Activated CD4-positive, alpha-beta T cell treated with anti-CD3 and anti-CD28 coated beads, Interleukin-2, amount 10 ng/mL, durations not matched to agents 24 days and 14 days (primary cell): ENCODE measurements around the gene ITGB7. TPM values are rescaled to one million over a fixed set of nuclear protein-coding genes. Genes with fewer than 3 reads are reported as not detected.

ENCODE experiments used
- DNase-seq: peaks from one replicate; pipeline ENCODE4 v3.0.0; 2022
- H3K27ac Mint-ChIP-seq: one replicate; pipeline ENCODE4 v1.8.0; 2022; ENCODE audit warnings: mild to moderate bottlenecking, mixed read lengths
- H3K27me3 Mint-ChIP-seq: one replicate; pipeline ENCODE4 v1.8.0; 2022; ENCODE audit warnings: mixed read lengths
- H3K36me3 Mint-ChIP-seq: one replicate; pipeline ENCODE4 v1.8.0; 2022; ENCODE audit warnings: low read depth, mild to moderate bottlenecking, mixed read lengths
- H3K4me1 Mint-ChIP-seq: one replicate; pipeline ENCODE4 v1.8.0; 2021; ENCODE audit warnings: mixed read lengths
- H3K4me3 Mint-ChIP-seq: one replicate; pipeline ENCODE4 v1.8.0; 2022; ENCODE audit warnings: mild to moderate bottlenecking, moderate library complexity, mixed read lengths
- H3K9me3 Mint-ChIP-seq: one replicate; pipeline ENCODE4 v1.8.0; 2021; ENCODE audit warnings: mixed read lengths
- intact Hi-C: fragments of 100-400 bp; cut with micrococcal nuclease; formaldehyde crosslinking; loops from one replicate; pipeline ENCODE4 v1.15.1; 2023
- total RNA-seq: library from RNA; stranded (reverse); gene quantifications from 2 replicates; pipeline ENCODE4 v1.2.3, GENCODE V29; 2022

ITGB7 gene
- total RNA-seq, 1 donor from 2014 or later = 239 TPM

DNA sequence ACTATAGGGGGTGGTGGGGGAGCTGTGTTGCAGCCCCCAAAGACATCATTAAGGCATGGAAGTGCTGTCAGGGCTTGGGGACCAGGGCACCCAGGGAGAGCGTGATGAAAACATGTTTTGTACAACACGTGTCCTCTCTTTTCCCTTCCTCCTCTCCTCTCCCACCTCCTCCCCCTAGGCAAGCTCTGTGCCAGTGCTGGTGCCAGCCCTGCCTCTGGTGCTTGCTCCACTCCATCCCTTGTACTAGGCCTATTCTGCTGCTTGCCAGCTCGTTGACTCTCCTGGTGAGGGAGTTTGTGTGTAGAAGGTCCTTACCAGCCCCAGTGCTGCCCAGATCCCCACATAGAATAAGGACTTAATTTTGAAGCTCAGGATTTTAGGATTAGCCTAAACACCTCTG is 28.1 kb upstream of the ITGB7 start:
- H3K4me3 Mint-ChIP-seq = peak overlapping the region; percentile 42
- peaks cover 47% of the 10 kb centered on the region for H3K4me1 Mint-ChIP-seq
- H3K9me3 Mint-ChIP-seq = no peaks in the 10 kb centered on the region
- no peaks in the 10 kb centered on the region for H3K36me3 Mint-ChIP-seq
- DNase-seq = no peak
- H3K27me3 Mint-ChIP-seq = no peaks in the 10 kb centered on the region
- H3K27ac Mint-ChIP-seq = peak overlapping the region; percentile 69
- intact Hi-C loops = no loop called here

DNA sequence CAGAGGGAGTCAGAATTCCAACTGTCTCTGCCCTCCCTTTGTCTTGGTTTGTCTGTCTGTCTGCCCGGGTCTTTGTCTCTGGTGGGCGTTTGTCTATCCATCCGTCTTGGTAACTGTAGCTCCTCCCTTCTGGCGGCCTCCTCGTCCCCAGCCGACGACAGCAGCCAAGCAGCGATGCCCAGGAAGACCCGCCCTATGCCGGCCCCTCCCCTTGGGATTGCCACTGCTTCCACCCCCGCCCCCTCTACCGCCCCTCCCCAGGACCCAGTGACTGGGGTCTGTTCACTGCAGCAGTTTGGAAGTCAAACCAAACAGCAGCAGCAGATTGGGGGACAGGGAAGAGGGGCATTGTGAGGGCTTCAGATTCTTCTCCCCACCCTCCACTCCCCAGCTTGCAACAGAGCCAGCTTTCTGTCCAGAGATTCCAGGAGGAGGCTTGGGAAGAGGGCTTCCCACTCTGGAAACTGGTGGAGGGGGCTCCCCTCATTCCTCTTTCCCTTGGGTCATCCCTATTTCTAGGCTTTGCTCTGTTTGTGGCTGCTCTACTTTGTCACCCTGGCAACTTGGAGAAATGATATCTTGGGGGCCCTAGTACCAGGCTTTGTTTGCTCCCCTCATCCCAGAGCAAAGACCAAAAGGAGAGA is 27.3 kb upstream of the ITGB7 start:
- Mint-ChIP-seq H3K27ac (no peak overlapping the region), H3K36me3 (no peaks in the 10 kb centered on the region), H3K27me3 (no peaks in the 10 kb centered on the region), H3K4me1 (peaks cover 52% of the 10 kb centered on the region), H3K4me3 (peak overlapping the region; percentile 31), H3K9me3 (no peaks in the 10 kb centered on the region)
- DNase-seq = no peak
- intact Hi-C loops = no loop called here

DNA sequence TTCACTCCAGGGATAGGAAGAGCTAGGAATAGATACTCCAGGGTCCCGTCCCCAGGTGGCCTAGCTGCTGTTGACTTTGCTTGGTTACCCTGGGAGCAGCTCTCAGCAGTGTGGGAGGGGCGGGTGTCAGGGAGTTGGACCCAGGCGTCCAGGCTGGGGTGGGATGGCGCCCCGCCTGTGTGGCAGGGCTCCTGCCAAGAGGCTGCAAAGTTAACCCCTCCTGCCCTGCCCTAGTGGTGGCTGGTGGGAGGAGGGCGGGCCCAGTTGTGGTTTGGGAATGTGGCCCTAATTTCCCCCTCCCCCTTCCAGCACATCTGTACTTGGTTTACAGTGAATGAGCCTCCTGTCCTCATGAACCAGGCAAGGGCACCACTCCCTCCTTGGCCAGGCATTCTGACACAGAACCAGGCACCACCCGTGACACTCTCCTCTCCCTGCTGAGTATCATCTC is 26.6 kb upstream of the ITGB7 start:
- intact Hi-C loops = loop anchor here (2.0 kb wide), 1 partner anchor 17 kb away; no protein-coding TSS in a partner anchor
- Mint-ChIP-seq H3K27ac (peak overlapping the region; percentile 85), H3K4me1 (peaks cover 55% of the 10 kb centered on the region), H3K27me3 (no peaks in the 10 kb centered on the region), H3K9me3 (no peaks in the 10 kb centered on the region), H3K4me3 (peak overlapping the region; percentile 31), H3K36me3 (no peaks in the 10 kb centered on the region)
- no peak for DNase-seq

DNA sequence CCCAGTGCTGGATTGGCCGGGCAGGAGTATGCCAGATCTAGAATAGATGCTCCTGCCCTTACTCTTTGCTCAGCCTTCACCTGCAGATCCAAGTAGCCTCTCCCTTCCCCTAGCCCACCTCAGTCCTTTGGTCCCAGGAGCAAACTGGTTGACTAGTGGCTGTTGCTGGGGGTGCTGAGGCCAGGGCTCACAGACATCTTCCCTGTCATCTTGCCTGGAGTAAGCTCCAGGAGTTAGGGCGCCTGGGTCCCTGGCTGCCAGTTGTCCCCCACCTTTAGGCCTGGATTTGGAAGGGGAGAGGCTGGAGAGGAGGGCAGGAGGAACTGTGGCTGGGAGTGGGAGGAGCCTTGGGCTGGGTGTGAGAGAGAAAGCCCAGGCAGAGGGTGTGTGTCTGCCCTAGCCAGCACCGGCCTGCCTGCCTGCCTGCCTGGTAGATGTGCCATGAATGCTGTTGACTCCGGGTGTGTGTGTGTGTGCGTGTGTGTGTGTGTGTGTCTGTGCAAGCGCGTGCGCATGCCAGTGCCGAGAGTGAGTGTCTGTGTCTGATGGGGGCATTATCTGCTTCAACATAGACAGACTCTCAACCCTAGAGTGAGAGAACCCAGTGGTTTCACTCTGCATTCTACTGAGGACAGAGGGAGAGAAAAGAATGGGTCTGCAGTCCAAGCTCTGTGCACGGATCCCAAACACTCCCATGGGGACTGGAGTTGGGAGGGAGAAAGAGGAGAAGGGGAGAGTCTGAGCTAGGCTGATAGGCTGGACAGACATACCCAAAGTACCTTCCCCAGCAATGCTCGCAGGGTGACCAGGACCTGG is 25.8 kb upstream of the ITGB7 start:
- intact Hi-C loops = loop anchor here (1.0 to 2.0 kb wide), 2 partner anchors 12 to 18 kb away; no protein-coding TSS in a partner anchor
- DNase-seq = peak; percentile 82
- Mint-ChIP-seq H3K9me3 (no peaks in the 10 kb centered on the region), H3K27me3 (no peaks in the 10 kb centered on the region), H3K4me1 (peaks cover 61% of the 10 kb centered on the region), H3K27ac (peak overlapping the region; percentile 85), H3K4me3 (peak overlapping the region; percentile 82), H3K36me3 (peaks cover 3% of the 10 kb centered on the region)

DNA sequence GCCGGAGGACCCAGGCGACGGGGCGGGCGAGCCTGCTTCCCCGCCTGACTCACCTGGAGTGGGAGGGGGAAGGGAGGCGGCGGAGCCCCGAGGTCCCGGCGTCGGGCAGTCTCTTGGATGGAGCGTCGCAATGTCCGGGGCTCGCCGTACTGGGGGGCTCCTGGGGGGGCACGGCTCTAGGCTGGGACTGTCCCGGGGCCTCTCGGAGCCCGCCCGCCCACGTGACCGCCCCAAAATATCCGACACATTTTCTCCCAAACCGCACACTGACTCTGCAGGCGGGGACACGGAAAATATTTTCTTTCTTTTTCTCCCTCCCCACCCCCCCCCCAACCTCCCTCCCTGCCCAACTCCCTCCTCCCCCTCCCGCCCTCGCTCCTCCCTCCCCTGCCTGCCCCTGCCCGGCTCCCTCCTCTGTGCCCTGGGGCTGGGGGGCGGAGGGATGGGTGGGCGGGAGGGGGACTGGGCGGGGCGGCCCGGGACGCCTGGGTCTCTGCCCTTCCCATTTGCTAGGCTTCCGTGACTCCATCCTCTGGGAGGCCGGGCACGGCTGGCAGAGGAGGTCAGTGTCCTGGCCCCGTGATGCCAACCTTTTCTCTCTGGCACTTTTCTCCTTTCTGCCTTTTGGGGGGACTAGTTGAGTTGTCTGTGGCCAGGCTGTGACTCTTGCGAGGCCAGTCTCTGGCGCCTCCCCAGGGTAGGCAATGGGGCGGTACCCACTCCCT is 25.0 kb upstream of the ITGB7 start, which contains the start of gene RARG:
Gene RARG (minus strand): TSS at position 289 of the 725 bp plus-strand sequence. CDS start 4,664 bp downstream, outside the sequence.
- Mint-ChIP-seq H3K4me1 (peaks cover 61% of the 10 kb centered on the region), H3K27ac (peak within 1 kb of the TSS; percentile 85), H3K4me3 (peak within 1 kb of the TSS; percentile 82), H3K9me3 (no peaks in the 10 kb centered on the region), H3K36me3 (peaks cover 4% of the 10 kb centered on the region), H3K27me3 (no peaks in the 10 kb centered on the region)
- intact Hi-C loops = loop anchor here (1.0 to 2.0 kb wide), 2 partner anchors 11 to 19 kb away; no protein-coding TSS in a partner anchor
- DNase-seq = peak; percentile 87

DNA sequence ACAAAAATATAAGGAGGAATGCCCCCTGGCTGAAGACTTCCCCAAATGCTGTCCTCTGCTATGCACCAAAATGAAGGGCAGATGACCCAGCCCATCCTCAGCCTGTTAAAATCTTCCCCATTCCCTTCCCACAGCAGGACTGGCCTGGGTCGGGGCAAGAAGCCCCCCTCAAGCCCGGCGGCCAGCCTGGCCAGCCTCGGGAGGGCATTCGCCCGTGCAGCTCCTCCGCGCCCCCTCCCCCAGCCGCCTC is 24.5 kb upstream of the ITGB7 start:
- peaks cover 60% of the 10 kb centered on the region for H3K4me1 Mint-ChIP-seq

DNA sequence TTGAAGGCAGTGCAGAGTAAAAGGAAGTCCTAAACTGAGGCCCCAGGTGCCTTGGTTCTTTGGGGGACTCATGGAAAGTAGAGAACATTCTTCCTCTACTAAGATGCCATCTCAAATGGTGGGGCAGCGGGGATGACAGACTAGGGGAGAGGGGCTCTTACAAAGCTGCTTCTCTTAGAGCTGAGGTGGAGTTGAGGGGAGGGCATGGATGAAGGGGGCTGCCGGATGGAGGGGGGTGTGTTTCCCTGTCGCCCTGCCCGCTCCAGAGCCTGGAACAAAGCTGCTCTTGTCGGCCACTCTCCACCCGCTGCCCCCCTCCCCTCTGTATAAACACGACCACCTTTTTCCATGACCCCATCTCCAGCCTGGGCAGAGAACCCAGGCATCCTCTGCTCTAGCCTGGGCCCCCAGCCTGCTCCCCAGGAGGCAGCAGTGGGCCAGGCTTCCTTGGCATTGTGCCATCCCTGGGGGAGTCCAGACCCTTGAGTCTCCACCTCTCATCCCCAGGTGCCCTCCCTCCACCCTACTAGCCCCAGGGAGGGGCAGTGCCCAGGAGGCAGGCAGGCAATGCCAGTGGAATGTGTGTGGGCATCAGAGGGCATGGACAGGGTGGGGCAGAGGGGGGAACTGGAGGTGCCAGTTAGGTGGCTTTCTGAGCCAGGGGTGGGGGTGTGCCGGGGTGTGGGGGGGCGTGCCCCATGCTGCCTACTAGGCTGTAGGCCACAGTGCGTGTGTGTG is 23.2 kb upstream of the ITGB7 start:
- intact Hi-C loops = no loop called here
- Mint-ChIP-seq H3K4me1 (peaks cover 54% of the 10 kb centered on the region), H3K27me3 (no peaks in the 10 kb centered on the region), H3K27ac (peak overlapping the region; percentile 39), H3K36me3 (peaks cover 10% of the 10 kb centered on the region), H3K4me3 (peak overlapping the region; percentile 49), H3K9me3 (no peaks in the 10 kb centered on the region)
- DNase-seq = no peak

More for the DNA sequence above, 24.5 kb upstream of the ITGB7 start:
- peak overlapping the region; percentile 73 for H3K4me3 Mint-ChIP-seq
- no peaks in the 10 kb centered on the region for H3K27me3 Mint-ChIP-seq
- no peaks in the 10 kb centered on the region for H3K9me3 Mint-ChIP-seq
- peaks cover 8% of the 10 kb centered on the region for H3K36me3 Mint-ChIP-seq
- peak overlapping the region; percentile 54 for H3K27ac Mint-ChIP-seq
- no peak for DNase-seq
- intact Hi-C loops = no loop called here

DNA sequence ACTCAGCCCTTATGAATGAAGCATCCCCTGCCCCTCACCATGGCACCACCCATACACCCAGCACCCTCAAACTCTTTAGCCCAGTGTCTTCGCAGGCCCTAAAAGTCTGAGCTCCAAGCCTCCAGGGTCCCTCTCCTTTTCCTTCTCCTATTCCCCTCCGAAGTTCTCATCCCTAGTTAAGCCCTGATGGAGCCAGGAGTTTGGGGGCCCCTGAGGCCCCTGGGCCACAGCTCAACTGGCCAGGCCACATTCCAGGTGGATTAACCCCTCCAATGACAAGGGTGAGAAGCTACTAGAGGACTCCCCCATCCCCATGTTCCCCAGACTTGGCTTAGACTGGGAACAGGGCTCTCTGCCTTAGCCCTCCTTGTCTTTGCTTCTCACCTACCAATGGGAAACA is 22.4 kb upstream of the ITGB7 start:
- DNase-seq = no peak
- H3K4me3 Mint-ChIP-seq = peak overlapping the region; percentile 49
- no peaks in the 10 kb centered on the region for H3K9me3 Mint-ChIP-seq
- H3K4me1 Mint-ChIP-seq = peaks cover 61% of the 10 kb centered on the region
- H3K36me3 Mint-ChIP-seq = peaks cover 15% of the 10 kb centered on the region
- H3K27ac Mint-ChIP-seq = peak overlapping the region; percentile 39
- H3K27me3 Mint-ChIP-seq = no peaks in the 10 kb centered on the region
- intact Hi-C loops = no loop called here

DNA sequence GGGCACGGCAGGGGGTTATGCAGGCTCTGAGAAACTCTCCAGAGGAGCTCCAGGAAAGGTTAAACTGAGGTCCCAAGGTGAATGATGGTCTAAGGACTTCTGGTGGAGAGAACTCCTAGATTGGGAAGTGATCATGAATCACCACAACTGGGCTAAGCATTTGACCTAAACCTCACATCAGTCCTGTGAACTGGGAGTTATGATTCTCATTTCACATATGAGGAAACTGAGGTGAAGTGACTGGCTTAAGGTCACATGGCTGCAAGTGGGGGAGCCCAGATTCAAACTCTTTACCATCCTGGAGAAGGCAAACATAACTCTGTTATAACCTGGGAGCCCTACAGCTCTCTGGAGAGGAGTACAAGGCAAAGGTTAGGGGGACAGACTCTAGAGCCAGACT is 20.8 kb upstream of the ITGB7 start:
- no peak for DNase-seq
- Mint-ChIP-seq H3K27me3 (no peaks in the 10 kb centered on the region), H3K27ac (no peak overlapping the region), H3K36me3 (peaks cover 19% of the 10 kb centered on the region), H3K9me3 (no peaks in the 10 kb centered on the region), H3K4me3 (no peak overlapping the region), H3K4me1 (peaks cover 63% of the 10 kb centered on the region)
- intact Hi-C loops = no loop called here

DNA sequence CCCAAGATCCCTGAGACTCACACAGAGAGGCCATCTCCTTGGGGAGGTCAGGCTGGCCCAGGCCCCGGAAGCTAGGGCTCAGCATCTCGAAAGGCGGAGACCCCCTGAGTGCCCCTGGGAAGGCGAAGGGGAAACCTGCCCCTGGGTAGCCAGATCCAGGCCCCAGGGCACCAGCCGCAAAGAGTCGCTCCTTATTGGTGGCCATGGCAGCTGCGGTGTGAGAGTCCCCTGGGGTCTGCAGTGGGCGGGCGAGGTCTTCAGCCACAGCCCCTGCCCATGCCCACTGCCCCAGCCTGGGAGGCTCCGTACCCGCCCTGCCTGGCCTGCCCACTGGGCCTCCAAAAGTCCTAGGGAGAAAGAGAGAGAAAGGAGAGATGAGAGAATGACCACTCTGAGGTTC is 20.3 kb upstream of the ITGB7 start:
- Mint-ChIP-seq H3K4me3 (no peak overlapping the region), H3K4me1 (peaks cover 63% of the 10 kb centered on the region), H3K9me3 (no peaks in the 10 kb centered on the region), H3K27ac (no peak overlapping the region), H3K27me3 (no peaks in the 10 kb centered on the region), H3K36me3 (peaks cover 19% of the 10 kb centered on the region)
- no peak for DNase-seq
- intact Hi-C loops = no loop called here

DNA sequence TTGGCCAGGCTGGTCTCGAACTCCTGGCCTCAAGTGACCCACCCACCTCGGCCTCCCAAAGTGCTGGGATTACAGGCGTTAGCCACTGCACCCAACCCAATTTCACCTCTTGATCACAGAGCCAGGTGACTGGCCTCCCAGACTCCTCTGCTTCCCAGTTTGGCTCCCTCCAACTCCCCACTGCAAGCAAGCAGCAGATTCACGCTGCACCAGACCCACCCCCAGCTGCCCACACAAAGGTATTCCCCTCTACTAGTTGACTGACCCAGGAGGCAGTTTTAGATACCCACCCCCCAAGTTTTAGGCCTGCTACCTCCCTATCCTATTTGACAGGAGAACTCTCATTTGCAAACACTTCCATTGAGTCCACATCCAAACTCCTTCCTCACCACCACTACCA is 19.8 kb upstream of the ITGB7 start:
- peaks cover 19% of the 10 kb centered on the region for H3K36me3 Mint-ChIP-seq
- peak overlapping the region; percentile 38 for H3K27ac Mint-ChIP-seq
- DNase-seq = no peak
- no peaks in the 10 kb centered on the region for H3K27me3 Mint-ChIP-seq
- intact Hi-C loops = no loop called here
- H3K4me1 Mint-ChIP-seq = peaks cover 66% of the 10 kb centered on the region
- H3K9me3 Mint-ChIP-seq = no peaks in the 10 kb centered on the region
- H3K4me3 Mint-ChIP-seq = no peak overlapping the region

DNA sequence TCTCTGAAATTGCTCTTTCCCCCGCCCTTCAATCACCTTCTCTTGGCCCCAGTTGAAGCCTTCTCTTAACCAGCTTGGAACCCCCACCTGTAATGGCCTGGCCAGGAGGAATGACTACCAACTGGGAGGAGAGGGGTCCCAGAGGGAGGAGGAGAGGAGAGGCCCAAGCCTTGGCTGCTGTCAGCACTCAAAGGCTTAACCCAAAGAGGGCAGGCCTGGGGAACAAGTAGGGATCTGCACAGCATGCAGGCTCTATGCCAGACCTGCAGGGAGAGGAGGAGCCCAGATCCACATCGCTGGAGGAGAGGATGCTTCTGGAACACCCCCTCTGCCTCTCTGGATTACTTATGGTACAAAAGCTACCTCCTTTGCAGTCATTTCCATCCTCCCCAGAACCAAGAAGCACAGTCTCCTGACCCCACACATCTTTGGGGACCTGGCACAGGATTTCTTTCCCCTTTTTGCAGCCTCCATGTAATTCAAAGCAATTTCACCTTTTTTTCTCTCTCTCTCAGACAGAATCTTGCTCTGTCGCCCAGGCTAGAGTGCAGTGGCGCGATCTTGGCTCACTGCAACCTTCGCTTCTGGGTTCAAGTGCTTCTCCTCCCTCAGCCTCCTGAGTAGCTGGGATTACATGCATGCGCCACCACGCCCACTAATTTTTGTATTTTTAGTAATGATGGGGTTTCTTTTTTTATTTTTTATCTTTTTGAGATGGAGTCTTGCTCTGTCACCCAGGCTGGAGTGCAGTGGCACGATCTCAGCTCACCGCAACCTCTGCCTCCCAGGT is 18.8 kb upstream of the ITGB7 start:
- Mint-ChIP-seq H3K36me3 (peaks cover 19% of the 10 kb centered on the region), H3K9me3 (no peaks in the 10 kb centered on the region), H3K4me3 (peak overlapping the region; percentile 0), H3K4me1 (peaks cover 68% of the 10 kb centered on the region), H3K27ac (peak overlapping the region; percentile 50), H3K27me3 (no peaks in the 10 kb centered on the region)
- no peak for DNase-seq
- intact Hi-C loops = no loop called here
